A673 (cell line): ENCODE results near the gene ADGRL2.

Experiments
- EZH2 ChIP-seq: fragments of 200-600 bp; sonication (generic); IDR thresholded peaks from 2 replicates; pipeline ENCODE4 v1.6.1; 2017; ENCODE audit warnings: borderline replicate concordance, low read depth, mild to moderate bottlenecking, mixed read lengths, antibody characterized with exemption, low read length; ENCODE audit not compliant: poor library complexity, severe bottlenecking
- TF ChIP-seq, protein P1 (sequence below): fragments of 300-800, 200-600 bp; sonication (generic); conservative IDR thresholded peaks from 2 replicates; pipeline ENCODE4 v1.5.1; 2017; ENCODE audit warnings: low read depth, mild to moderate bottlenecking, antibody characterized with exemption, low read length, moderate library complexity, mixed read lengths

DNA sequence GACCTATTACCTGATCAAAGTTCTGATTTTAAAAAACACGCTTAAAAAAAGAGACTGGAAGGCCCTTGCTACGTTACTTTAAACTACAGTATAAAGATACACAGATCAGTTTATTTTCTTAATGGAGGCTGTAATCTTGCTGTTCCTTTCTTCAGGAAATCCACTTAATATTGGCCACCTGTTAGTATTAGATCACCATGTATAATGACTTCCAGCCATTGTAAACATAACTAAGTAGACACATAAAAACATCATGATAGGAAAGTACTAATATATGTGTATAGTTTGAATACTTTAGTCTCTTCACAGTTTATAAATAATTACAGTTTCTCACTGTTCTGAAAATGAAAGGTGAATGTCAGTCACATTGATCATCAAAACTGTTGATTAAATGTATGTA lies 68.6 kb downstream of the ADGRL2 start:
- TF ChIP-seq, protein P1, sequence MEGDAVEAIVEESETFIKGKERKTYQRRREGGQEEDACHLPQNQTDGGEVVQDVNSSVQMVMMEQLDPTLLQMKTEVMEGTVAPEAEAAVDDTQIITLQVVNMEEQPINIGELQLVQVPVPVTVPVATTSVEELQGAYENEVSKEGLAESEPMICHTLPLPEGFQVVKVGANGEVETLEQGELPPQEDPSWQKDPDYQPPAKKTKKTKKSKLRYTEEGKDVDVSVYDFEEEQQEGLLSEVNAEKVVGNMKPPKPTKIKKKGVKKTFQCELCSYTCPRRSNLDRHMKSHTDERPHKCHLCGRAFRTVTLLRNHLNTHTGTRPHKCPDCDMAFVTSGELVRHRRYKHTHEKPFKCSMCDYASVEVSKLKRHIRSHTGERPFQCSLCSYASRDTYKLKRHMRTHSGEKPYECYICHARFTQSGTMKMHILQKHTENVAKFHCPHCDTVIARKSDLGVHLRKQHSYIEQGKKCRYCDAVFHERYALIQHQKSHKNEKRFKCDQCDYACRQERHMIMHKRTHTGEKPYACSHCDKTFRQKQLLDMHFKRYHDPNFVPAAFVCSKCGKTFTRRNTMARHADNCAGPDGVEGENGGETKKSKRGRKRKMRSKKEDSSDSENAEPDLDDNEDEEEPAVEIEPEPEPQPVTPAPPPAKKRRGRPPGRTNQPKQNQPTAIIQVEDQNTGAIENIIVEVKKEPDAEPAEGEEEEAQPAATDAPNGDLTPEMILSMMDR, result no peak
- no peak for TF ChIP-seq EZH2
